Lower leg skin (tissue), 4 donors: ENCODE results near the gene PSORS1C1. TPM values are rescaled to one million over a fixed set of nuclear protein-coding genes. Genes with fewer than 3 reads are reported as not detected.
"Not testable (repeated sequence)": the region's sequence is repeated elsewhere in the genome, so short reads cannot be mapped to it uniquely, and the experiment has no call there.

ENCODE experiments used
- DNase-seq, 2 donors: peaks; one replicate each; pipeline ENCODE4 v3.0.0-alpha.2; 2019; ENCODE audit warnings: low spot score in 2 of 2
- H3K4me3 ChIP-seq: fragments of 200-600 bp; sonication (generic); 2 replicates; pipeline ENCODE4 v1.5.1; 2017; ENCODE audit warnings: mild to moderate bottlenecking, low read depth; ENCODE audit not compliant: poor library complexity, severe bottlenecking
- POLR2A ChIP-seq, 2 donors: fragments of 450-650 bp; IDR thresholded peaks; one replicate each; pipeline ENCODE4 v1.6.1; 2016 to 2017; ENCODE audit warnings: antibody characterized with exemption in 2 of 2, mild to moderate bottlenecking in 1 of 2, moderate library complexity in 1 of 2
- WGBS, 2 donors: methylation state at CpG; one replicate each; pipeline ENCODE4 v1.1.5; 2018; 5-methylcytosine and 5-hydroxymethylcytosine counted together
- intact Hi-C: fragments of 100-400 bp; cut with DNase I; formaldehyde crosslinking; loops from one replicate; pipeline ENCODE4 v1.15.0; 2023; ENCODE audit warnings: low total_unique reads
- total RNA-seq, 4 donors: library from RNA; depleted of rRNA; stranded (reverse); fragments of >200 nt; gene quantifications; one replicate each; pipeline ENCODE4 v1.1.0, GENCODE V29; 2016
- TF ChIP-seq, protein P1 (sequence below), 3 donors: fragments of 450-650 bp; IDR thresholded peaks; one replicate each; pipeline ENCODE4 v1.5.1; 2016; ENCODE audit warnings: antibody characterized with exemption in 3 of 3, mild to moderate bottlenecking in 3 of 3, moderate library complexity in 2 of 3

Gene PSORS1C1
- total RNA-seq, 4 donors from 2014 or later = 1.8 to 21.4 (median 6.2) TPM

DNA sequence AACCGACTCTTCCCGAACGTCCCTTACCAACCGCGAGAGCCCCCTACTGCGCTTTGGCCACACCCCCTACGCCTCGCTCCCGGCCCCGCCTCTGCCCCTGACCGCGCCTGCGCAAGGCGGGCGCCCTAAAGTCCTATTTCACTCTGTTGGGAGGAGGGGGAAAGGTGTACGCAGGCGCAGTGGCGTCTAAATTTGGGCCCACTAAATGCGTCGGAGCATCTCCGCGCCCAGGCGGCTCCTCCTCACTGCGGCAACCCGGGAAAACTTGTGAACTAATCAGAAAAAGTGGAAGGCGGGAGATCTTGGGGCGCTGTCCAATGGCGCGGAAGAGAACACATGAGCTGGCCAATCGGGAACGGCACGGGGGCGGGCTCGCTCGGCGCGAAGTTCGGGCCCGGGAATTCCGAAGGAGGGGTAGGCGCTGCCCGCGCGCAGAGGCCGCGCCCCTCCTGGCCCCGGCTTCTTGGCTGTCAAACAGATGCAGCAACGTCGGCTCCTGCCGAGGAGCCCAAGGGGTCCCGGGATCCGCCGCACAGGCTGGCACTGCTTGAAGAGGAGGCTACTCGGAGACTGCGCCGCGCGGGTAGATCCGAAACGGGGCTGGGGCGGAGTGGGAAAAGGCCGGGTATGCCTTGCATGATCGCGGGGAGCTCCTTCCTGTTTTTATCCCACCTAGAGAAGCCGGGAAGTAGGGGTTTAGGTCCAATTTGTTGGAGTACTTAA is 43.7 kb downstream of the PSORS1C1 start, which contains the start of gene TCF19:
TCF19 (plus strand) TSS at position 450 of the 723 bp plus-strand sequence. CDS start 881 bp downstream, outside the sequence.
- intact Hi-C loops = no loop called here
- TF ChIP-seq, protein P1, sequence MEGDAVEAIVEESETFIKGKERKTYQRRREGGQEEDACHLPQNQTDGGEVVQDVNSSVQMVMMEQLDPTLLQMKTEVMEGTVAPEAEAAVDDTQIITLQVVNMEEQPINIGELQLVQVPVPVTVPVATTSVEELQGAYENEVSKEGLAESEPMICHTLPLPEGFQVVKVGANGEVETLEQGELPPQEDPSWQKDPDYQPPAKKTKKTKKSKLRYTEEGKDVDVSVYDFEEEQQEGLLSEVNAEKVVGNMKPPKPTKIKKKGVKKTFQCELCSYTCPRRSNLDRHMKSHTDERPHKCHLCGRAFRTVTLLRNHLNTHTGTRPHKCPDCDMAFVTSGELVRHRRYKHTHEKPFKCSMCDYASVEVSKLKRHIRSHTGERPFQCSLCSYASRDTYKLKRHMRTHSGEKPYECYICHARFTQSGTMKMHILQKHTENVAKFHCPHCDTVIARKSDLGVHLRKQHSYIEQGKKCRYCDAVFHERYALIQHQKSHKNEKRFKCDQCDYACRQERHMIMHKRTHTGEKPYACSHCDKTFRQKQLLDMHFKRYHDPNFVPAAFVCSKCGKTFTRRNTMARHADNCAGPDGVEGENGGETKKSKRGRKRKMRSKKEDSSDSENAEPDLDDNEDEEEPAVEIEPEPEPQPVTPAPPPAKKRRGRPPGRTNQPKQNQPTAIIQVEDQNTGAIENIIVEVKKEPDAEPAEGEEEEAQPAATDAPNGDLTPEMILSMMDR (IDR thresholded peaks at IDR 0.05) = no peak
- TF ChIP-seq POLR2A (IDR thresholded peaks at IDR 0.05) = no peak
- 1% methylated on average over 57 to 59 of the region's 65 CpGs for WGBS, 2 donors
- DNase-seq = peak; percentile 99 to 100
- peak within 1 kb of the TSS; percentile 45 for H3K4me3 ChIP-seq

DNA sequence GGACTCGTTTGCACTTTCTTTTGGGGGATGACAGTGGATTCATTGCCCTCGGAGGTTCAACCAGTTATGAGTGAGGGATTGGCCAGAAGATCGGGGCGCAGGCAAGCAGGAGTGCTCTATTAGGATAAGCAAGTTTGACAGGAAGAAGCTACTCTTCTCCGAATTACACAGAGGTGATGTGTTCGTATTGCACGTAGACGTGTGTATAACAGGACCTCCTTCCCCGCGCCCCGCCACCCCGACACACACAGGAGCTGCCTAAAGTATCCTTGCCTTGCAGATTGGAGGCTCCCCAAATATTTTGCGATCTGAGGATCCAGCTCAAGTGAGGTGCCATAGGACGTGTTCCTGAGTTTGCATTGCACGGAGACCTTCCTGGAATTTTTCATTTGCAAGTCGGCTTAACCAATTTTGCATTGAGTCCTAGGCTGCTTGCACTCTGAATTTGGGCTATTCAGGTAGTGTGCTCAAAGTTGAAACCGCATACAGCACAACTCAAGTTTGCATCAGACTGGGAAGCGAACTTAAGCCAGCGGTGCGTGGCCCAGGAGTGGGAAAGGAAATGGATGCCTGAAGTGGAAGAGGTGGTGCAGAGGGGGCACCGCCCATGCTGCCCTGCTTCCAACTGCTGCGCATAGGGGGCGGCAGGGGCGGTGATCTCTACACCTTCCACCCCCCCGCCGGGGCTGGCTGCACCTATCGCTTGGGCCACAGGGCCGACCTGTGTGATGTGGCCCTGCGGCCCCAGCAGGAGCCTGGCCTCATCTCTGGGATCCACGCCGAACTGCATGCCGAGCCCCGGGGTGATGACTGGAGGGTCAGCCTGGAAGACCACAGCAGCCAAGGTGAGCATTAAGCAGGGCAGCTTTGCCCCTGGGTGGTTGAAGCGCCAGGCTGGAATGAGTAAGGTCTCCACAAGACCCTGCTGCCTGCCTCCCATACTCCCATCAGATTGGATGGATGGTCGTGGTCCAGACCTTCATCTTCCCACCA is 44.6 kb downstream of the PSORS1C1 start:
- 9 to 10% methylated on average over 22 to 31 of the region's 35 CpGs for WGBS, 2 donors
- peak overlapping the region; percentile 45 for H3K4me3 ChIP-seq
- no peak for DNase-seq
- intact Hi-C loops = no loop called here
- TF ChIP-seq, protein P1 (IDR thresholded peaks at IDR 0.05) = no peak
- TF ChIP-seq POLR2A (IDR thresholded peaks at IDR 0.05) = no peak

DNA sequence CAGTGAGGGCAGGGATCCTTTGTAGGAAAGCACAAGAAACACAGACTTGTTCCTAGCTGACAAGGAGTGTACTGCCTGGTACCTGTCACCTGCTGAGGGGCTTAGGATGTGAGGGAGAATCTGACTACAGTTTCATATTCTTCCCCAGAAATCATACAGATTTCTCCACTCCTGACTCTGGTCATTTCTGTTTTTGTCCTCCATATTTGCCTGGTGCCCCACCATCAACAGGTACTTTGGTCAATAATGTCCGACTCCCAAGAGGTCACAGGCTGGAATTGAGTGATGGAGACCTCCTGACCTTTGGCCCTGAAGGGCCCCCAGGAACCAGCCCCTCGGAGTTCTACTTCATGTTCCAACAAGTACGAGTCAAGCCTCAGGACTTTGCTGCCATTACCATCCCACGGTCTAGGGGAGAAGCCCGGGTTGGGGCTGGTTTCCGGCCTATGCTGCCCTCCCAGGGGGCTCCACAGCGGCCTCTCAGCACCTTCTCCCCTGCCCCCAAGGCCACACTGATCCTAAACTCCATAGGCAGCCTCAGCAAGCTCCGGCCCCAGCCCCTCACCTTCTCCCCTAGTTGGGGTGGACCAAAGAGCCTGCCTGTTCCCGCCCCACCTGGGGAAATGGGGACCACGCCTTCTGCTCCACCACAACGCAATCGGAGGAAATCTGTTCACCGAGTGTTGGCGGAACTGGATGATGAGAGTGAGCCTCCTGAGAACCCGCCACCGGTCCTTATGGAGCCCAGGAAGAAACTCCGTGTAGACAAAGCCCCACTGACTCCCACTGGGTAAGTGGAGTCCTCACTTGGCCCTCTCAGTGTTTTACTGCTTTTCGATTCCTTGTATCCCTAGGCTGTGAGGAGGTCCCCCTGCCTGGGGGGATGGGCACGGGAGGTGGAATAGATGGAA is 46.9 kb downstream of the PSORS1C1 start:
- DNase-seq = no peak
- no peak for TF ChIP-seq POLR2A (IDR thresholded peaks at IDR 0.05)
- TF ChIP-seq, protein P1 (IDR thresholded peaks at IDR 0.05) = no peak
- intact Hi-C loops = no loop called here
- 88 to 90% methylated on average over 17 to 19 of the region's 19 CpGs for WGBS, 2 donors
- H3K4me3 ChIP-seq = no peak overlapping the region

DNA sequence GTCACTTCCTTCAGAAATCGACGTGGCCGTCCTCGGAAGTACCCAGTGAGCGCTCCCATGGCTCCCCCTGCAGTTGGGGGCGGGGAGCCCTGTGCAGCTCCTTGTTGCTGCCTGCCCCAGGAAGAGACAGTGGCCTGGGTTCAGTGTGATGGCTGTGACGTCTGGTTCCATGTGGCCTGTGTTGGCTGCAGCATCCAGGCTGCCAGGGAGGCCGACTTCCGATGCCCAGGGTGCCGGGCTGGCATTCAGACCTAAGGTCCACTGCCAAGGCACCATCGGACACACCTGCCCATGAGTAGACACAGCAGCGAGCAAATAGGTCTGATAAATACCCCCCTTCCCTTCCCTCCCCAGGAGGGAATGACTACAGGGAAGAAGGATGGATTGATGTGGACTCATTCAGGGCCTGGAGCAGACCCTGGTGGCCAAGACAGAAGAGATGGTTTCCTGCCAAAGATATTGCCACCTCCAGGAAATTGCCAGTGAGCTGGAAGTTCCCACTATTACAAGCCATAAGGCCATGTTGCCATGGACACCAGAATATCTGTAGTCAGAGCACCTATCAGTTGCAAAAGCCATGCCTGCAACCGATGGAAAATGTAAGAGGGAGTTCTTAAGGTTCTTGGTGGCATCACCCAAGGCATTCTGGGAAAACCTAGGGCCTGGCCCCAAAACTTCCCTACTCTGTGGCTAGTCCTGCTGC is 48.0 kb downstream of the PSORS1C1 start:
- no peak for DNase-seq
- TF ChIP-seq POLR2A (IDR thresholded peaks at IDR 0.05) = no peak
- TF ChIP-seq, protein P1 (IDR thresholded peaks at IDR 0.05) = no peak
- intact Hi-C loops = no loop called here
- no peak overlapping the region for H3K4me3 ChIP-seq
- 91% methylated on average over 11 to 13 of the region's 13 CpGs for WGBS, 2 donors

DNA sequence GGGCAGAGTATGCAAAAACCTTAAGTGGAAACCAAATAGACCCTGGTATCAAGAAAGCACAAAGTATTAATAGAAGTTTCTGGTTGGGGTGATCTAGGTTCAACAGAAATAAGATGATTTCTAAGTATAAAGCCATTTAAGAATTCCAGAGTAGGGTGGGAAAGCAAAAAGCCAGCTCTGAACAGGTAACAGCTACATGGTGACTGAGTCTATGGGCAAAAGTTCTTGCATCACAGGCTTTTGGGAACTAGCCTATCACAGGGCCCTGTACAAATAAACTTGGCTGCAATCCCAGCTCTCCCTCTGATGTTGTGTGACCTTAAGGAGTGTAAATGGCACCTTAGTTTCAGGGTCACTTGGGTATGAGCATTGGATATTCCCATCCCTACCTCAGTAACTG is 49.3 kb downstream of the PSORS1C1 start:
- H3K4me3 ChIP-seq = no peak overlapping the region
- intact Hi-C loops = no loop called here
- DNase-seq = no peak
- TF ChIP-seq, protein P1 (IDR thresholded peaks at IDR 0.05) = no peak
- no peak for TF ChIP-seq POLR2A (IDR thresholded peaks at IDR 0.05)

DNA sequence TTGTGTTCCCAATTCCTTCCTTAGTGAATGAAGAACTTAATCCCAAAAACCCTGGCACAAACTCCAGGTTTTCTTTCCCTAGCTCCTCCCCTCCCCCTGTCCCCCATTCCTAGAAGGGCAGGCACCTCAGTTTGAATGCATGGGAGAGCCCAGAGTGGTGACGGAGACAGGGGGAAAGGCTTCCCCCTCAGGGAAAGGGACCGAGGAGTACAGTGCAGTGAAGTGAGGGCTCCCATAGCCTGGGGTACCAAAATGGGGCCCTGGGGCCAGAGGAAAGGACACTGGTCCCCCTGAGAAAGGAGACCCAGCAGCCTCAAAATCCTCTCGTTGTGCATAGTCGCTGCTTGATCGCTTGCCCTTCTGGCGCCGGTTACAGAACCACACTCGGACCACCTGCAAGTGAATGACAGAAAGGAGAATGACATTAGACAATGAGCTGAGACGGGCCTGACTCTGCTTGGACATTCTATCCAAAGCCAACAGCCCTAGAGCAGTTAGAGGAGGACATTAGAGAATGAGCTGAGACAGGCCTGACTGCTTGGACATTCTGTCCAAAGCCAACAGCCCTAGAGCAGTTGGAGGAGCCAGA is 50.0 kb downstream of the PSORS1C1 start:
- DNase-seq, intact Hi-C loops, H3K4me3 ChIP-seq: not testable (repeated sequence)
- WGBS, 2 donors = 80 to 89% methylated on average over 9 of the region's 9 CpGs

DNA sequence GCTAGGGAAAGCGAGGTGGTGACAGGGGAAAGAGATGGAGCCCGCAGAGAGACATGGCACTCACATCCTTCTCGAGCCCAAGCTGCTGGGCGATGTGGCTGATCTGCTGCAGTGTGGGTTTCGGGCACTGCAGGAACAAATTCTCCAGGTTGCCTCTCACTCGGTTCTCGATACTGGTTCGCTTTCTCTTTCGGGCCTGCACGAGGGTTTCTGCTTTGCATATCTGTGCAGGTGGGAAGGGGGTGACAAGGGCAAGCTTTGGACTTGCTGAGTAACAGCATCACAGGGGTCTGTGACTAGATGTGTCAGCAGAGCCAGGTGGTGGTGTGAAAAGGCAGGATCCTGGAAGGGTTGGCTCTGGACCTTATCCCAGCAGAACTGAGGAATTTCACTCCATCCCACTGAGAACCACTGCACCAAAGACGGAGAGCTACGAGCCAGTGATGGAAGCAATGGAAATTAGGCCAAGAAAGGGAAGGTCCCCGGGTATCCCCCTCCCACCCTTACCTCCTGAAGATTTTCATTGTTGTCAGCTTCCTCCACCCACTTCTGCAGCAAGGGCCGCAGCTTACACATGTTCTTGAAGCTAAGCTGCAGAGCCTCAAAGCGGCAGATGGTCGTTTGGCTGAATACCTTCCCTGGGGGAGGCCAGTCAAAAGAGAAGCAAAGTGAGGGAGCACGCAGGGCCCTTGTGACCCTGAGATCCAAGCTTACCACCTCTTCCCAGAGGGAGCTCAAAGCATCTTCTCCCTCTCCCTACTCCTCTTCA is 50.6 kb downstream of the PSORS1C1 start:
- H3K4me3 ChIP-seq, DNase-seq, intact Hi-C loops: not testable (repeated sequence)
- WGBS, 2 donors = 83 to 89% methylated on average over 17 of the region's 17 CpGs
